Lung (tissue), 12 donors: ENCODE data around the gene SFXN3. TPM values are rescaled to one million over a fixed set of nuclear protein-coding genes. Genes with fewer than 3 reads are reported as not detected.

Experiments
- ATAC-seq: fragments of 200-7000 bp; cut with Tn5 transposase; one replicate; pipeline ENCODE4 v1.9.1; 2020; ENCODE audit warnings: moderate number of reproducible peaks; ENCODE audit not compliant: insufficient read depth, low FRiP score
- DNase-seq, 3 donors: peaks; one replicate each; pipeline ENCODE4 v3.0.0-alpha.2; 2013 to 2017
- H3K27ac ChIP-seq, 2 donors: one replicate each; pipeline ENCODE4 v1.5.1; 2013; ENCODE audit warnings: mild to moderate bottlenecking in 2 of 2, moderate library complexity in 2 of 2, control low read depth in 1 of 2, inconsistent platforms in 1 of 2, low read depth in 1 of 2, low read length in 1 of 2
- H3K27me3 ChIP-seq, 3 donors: one replicate each; pipeline ENCODE4 v1.5.1; 2013; ENCODE audit warnings: low read length in 2 of 3; ENCODE audit not compliant: control insufficient read depth in 3 of 3, insufficient read depth in 3 of 3
- H3K36me3 ChIP-seq, 4 donors: one replicate each; pipeline ENCODE4 v1.5.1; 2013; ENCODE audit warnings: low read length in 4 of 4, mild to moderate bottlenecking in 1 of 4, moderate library complexity in 1 of 4; ENCODE audit not compliant: control insufficient read depth in 4 of 4, insufficient read depth in 4 of 4
- H3K4me1 ChIP-seq, 5 donors: one replicate each; pipeline ENCODE4 v1.5.1; 2013; ENCODE audit warnings: low read length in 5 of 5, mild to moderate bottlenecking in 2 of 5, moderate library complexity in 1 of 5; ENCODE audit not compliant: control insufficient read depth in 5 of 5, insufficient read depth in 5 of 5
- H3K4me3 ChIP-seq: one replicate; pipeline ENCODE4 v1.5.1; 2013; ENCODE audit warnings: mild to moderate bottlenecking, control low read depth, moderate library complexity
- H3K9ac ChIP-seq, 2 donors: one replicate each; pipeline ENCODE4 v1.5.1; 2013; ENCODE audit warnings: low read length in 2 of 2, control low read depth in 1 of 2; ENCODE audit not compliant: insufficient read depth in 1 of 2
- H3K9me3 ChIP-seq, 4 donors: one replicate each; pipeline ENCODE4 v1.5.1; 2013; ENCODE audit warnings: low read length in 3 of 4, mild to moderate bottlenecking in 1 of 4, moderate library complexity in 1 of 4; ENCODE audit not compliant: control insufficient read depth in 4 of 4, insufficient read depth in 3 of 4
- CTCF ChIP-seq: IDR thresholded peaks from 2 replicates; pipeline ENCODE4 v1.5.1; 2012; ENCODE audit warnings: mild to moderate bottlenecking; ENCODE audit errors: control extremely low read depth, extremely low read depth
- WGBS, 2 donors: extraction: QIAGEN DNeasy Blood & Tissue Kit; methylation state at CpG; one replicate each; pipeline ENCODE4 v1.1.7; 2013; 5-methylcytosine and 5-hydroxymethylcytosine counted together
- polyA plus RNA-seq, 2 donors: library from polyadenylated mRNA; stranded (reverse); fragments of 200-250 nt; gene quantifications; one replicate each; pipeline ENCODE4 v1.2.1, GENCODE V29; 2013
- total RNA-seq, 2 donors: library from RNA; depleted of rRNA in 1 of 2; stranded (reverse); fragments of >200 nt in 1 of 2; gene quantifications; one replicate each; pipeline ENCODE4 v1.2.1, GENCODE V29; 2014 to 2021
- donor health status: control.
- donor health status: control.
- donor health status: Bipolar disorder and iron deficiency.
- donor health status: healthy.
- donor health status: DM: yes; HTN: yes; CAD: no.

Gene SFXN3
- total and polyA plus RNA-seq, 4 donors, result 36.4 to 95.8 (median 39.6) TPM

GRCh38 chr10:101071267-101071884 is 40.3 kb downstream of the SFXN3 start:
- peaks cover 0 to 5% (median 0%) of the 10 kb centered on the region in 4 donors for H3K9me3 ChIP-seq
- no peak overlapping the region for H3K9ac ChIP-seq
- WGBS, 2 donors, result 40 to 49% methylated on average over 6 of the region's 6 CpGs
- no peaks in the 10 kb centered on the region for H3K36me3 ChIP-seq
- DNase-seq, result no peak
- H3K27me3 ChIP-seq, result peaks cover 4 to 38% (median 25%) of the 10 kb centered on the region in 3 donors
- H3K27ac ChIP-seq, result peak overlapping the region in 1 of 2 donors; percentile 16
- no peak for TF ChIP-seq CTCF
- no peak for ATAC-seq
- H3K4me1 ChIP-seq, result peaks cover 0 to 11% (median 5%) of the 10 kb centered on the region in 5 donors
- no peak overlapping the region for H3K4me3 ChIP-seq

- WGBS, 2 donors, result 67 to 71% methylated on average over 7 of the region's 7 CpGs
- ATAC-seq (no peak), DNase-seq (no peak)
- Histone ChIP-seq H3K9ac (no peak overlapping the region), H3K4me1 (peaks cover 0 to 8% (median 5%) of the 10 kb centered on the region in 5 donors), H3K27me3 (peaks cover 4 to 43% (median 23%) of the 10 kb centered on the region in 3 donors), H3K27ac (peak overlapping the region in 1 of 2 donors; percentile 16), H3K9me3 (peaks cover 0 to 5% (median 0%) of the 10 kb centered on the region in 4 donors), H3K4me3 (no peak overlapping the region), H3K36me3 (no peaks in the 10 kb centered on the region)
- no peak for TF ChIP-seq CTCF
Measured at GRCh38 chr10:101071885-101072433, 40.9 kb downstream of the SFXN3 start.

- TF ChIP-seq CTCF, result no peak
- no peak for ATAC-seq
Measured at GRCh38 chr10:101072923-101073322, 41.9 kb downstream of the SFXN3 start.

More at GRCh38 chr10:101072923-101073322, 41.9 kb downstream of the SFXN3 start:
- Histone ChIP-seq H3K9ac (no peak overlapping the region), H3K27ac (no peak overlapping the region), H3K36me3 (no peaks in the 10 kb centered on the region), H3K4me1 (peaks cover 0 to 5% (median 0%) of the 10 kb centered on the region in 5 donors), H3K4me3 (no peak overlapping the region), H3K27me3 (peaks cover 4 to 40% (median 23%) of the 10 kb centered on the region in 3 donors), H3K9me3 (peaks cover 0 to 5% (median 0%) of the 10 kb centered on the region in 4 donors)
- DNase-seq, result no peak
- WGBS, 2 donors, result 61 to 66% methylated on average over 9 of the region's 9 CpGs
